A673 (cell line): ENCODE measurements around the gene RNF19B.

Experiments used
- CTCF ChIP-seq: fragments of 300-800, 200-600 bp; sonication (generic); conservative IDR thresholded peaks from 2 replicates; pipeline ENCODE4 v1.5.1; 2017; ENCODE audit warnings: low read depth, mild to moderate bottlenecking, antibody characterized with exemption, low read length, moderate library complexity, mixed read lengths
- EZH2 ChIP-seq: fragments of 200-600 bp; sonication (generic); IDR thresholded peaks from 2 replicates; pipeline ENCODE4 v1.6.1; 2017; ENCODE audit warnings: borderline replicate concordance, low read depth, mild to moderate bottlenecking, mixed read lengths, antibody characterized with exemption, low read length; ENCODE audit not compliant: poor library complexity, severe bottlenecking

GRCh38 chr1:32910319-32910718 lies 54.3 kb downstream of the RNF19B start:
- no peak for TF ChIP-seq CTCF
- TF ChIP-seq EZH2 = no peak
